IPS-18a (cell line): ENCODE measurements around the gene TMEM116.
A peak's percentile ranks its signal among the peaks of the same experiment; 100 is the strongest.
"Not testable (repeated sequence)": the region's sequence is repeated elsewhere in the genome, so short reads cannot be mapped to it uniquely, and the experiment has no call there.

Experiments
- H3K27ac ChIP-seq: one replicate; pipeline ENCODE4 v1.5.1; 2013; ENCODE audit warnings: low read length
- H3K27me3 ChIP-seq: one replicate; pipeline ENCODE4 v1.6.1; 2013; ENCODE audit warnings: mild to moderate bottlenecking, low read length; ENCODE audit not compliant: control insufficient read depth, insufficient read depth
- H3K36me3 ChIP-seq: one replicate; pipeline ENCODE4 v1.6.1; 2013; ENCODE audit warnings: low read depth, low read length; ENCODE audit not compliant: control insufficient read depth
- H3K4me1 ChIP-seq: one replicate; pipeline ENCODE4 v1.6.1; 2013; ENCODE audit warnings: low read depth, low read length; ENCODE audit not compliant: control insufficient read depth
- H3K4me3 ChIP-seq: one replicate; pipeline ENCODE4 v1.5.1; 2013; ENCODE audit warnings: low read length
- H3K9ac ChIP-seq: one replicate; pipeline ENCODE4 v1.6.1; 2013; ENCODE audit warnings: mild to moderate bottlenecking, low read length, moderate library complexity
- H3K9me3 ChIP-seq: one replicate; pipeline ENCODE4 v1.6.1; 2013; ENCODE audit warnings: low read depth, low read length; ENCODE audit not compliant: control insufficient read depth

The TMEM116 gene

GRCh38 chr12:112022241-112023016, 9.5 kb upstream of the TMEM116 start:
- Histone ChIP-seq H3K4me3 (no peak overlapping the region), H3K36me3 (peaks cover 56% of the 10 kb centered on the region), H3K9me3 (no peaks in the 10 kb centered on the region), H3K27ac (no peak overlapping the region), H3K9ac (no peak overlapping the region), H3K4me1 (no peaks in the 10 kb centered on the region), H3K27me3 (no peaks in the 10 kb centered on the region)

- H3K27me3 ChIP-seq: no peaks in the 10 kb centered on the region
- H3K4me3 ChIP-seq: no peak overlapping the region
- H3K9me3 ChIP-seq: no peaks in the 10 kb centered on the region
- H3K27ac ChIP-seq: no peak overlapping the region
- H3K36me3 ChIP-seq: peaks cover 69% of the 10 kb centered on the region
- no peaks in the 10 kb centered on the region for H3K4me1 ChIP-seq
- no peak overlapping the region for H3K9ac ChIP-seq
These were observed 8.0 kb upstream of the TMEM116 start for GRCh38 chr12:112020947-112021457.

GRCh38 chr12:112018571-112019237, 5.7 kb upstream of the TMEM116 start:
- H3K4me1 ChIP-seq: peaks cover 5% of the 10 kb centered on the region
- no peaks in the 10 kb centered on the region for H3K27me3 ChIP-seq
- no peaks in the 10 kb centered on the region for H3K9me3 ChIP-seq
- no peak overlapping the region for H3K27ac ChIP-seq
- peaks cover 72% of the 10 kb centered on the region for H3K36me3 ChIP-seq
- no peak overlapping the region for H3K9ac ChIP-seq
- no peak overlapping the region for H3K4me3 ChIP-seq

- no peak overlapping the region for H3K27ac ChIP-seq
- H3K27me3 ChIP-seq: no peaks in the 10 kb centered on the region
- H3K4me1 ChIP-seq: peaks cover 5% of the 10 kb centered on the region
- H3K36me3 ChIP-seq: peaks cover 56% of the 10 kb centered on the region
- H3K9ac ChIP-seq: no peak overlapping the region
- H3K4me3 ChIP-seq: no peak overlapping the region
- no peaks in the 10 kb centered on the region for H3K9me3 ChIP-seq
These were observed 4.1 kb upstream of the TMEM116 start for GRCh38 chr12:112017041-112017440.

- H3K9me3 ChIP-seq: no peaks in the 10 kb centered on the region
- H3K4me1 ChIP-seq: peaks cover 9% of the 10 kb centered on the region
- H3K9ac ChIP-seq: no peak overlapping the region
- peaks cover 47% of the 10 kb centered on the region for H3K36me3 ChIP-seq
- H3K4me3 ChIP-seq: no peak overlapping the region
- no peak overlapping the region for H3K27ac ChIP-seq
- no peaks in the 10 kb centered on the region for H3K27me3 ChIP-seq
These were observed 3.0 kb upstream of the TMEM116 start for GRCh38 chr12:112015938-112016337.

- peaks cover 9% of the 10 kb centered on the region for H3K4me1 ChIP-seq
- peaks cover 27% of the 10 kb centered on the region for H3K36me3 ChIP-seq
- H3K9me3 ChIP-seq: no peaks in the 10 kb centered on the region
- no peaks in the 10 kb centered on the region for H3K27me3 ChIP-seq
- peak overlapping the region; percentile 95 for H3K4me3 ChIP-seq
- H3K9ac ChIP-seq: peak overlapping the region; percentile 97
- H3K27ac ChIP-seq: peak overlapping the region; percentile 62
These were observed 837 bp upstream of the TMEM116 start for GRCh38 chr12:112013601-112014402.

GRCh38 chr12:112011685-112012084, 1.3 kb downstream of the TMEM116 start:
- H3K4me1 ChIP-seq: peaks cover 9% of the 10 kb centered on the region

GRCh38 chr12:112010415-112011344, 2.3 kb downstream of the TMEM116 start:
- H3K27me3 ChIP-seq: no peaks in the 10 kb centered on the region
- no peaks in the 10 kb centered on the region for H3K9me3 ChIP-seq
- H3K27ac ChIP-seq: no peak overlapping the region
- H3K36me3 ChIP-seq: peaks cover 3% of the 10 kb centered on the region
- peaks cover 16% of the 10 kb centered on the region for H3K4me1 ChIP-seq
- no peak overlapping the region for H3K9ac ChIP-seq
- no peak overlapping the region for H3K4me3 ChIP-seq

More at GRCh38 chr12:112011685-112012084, 1.3 kb downstream of the TMEM116 start:
- Histone ChIP-seq H3K27me3 (no peaks in the 10 kb centered on the region), H3K36me3 (peaks cover 13% of the 10 kb centered on the region), H3K9me3 (no peaks in the 10 kb centered on the region), H3K9ac (peak overlapping the region; percentile 87), H3K4me3 (peak overlapping the region; percentile 79), H3K27ac (no peak overlapping the region)

- H3K27me3 ChIP-seq: not testable (repeated sequence)
These were observed 3.4 kb downstream of the TMEM116 start for GRCh38 chr12:112009596-112009995.

GRCh38 chr12:112008918-112009317, 4.0 kb downstream of the TMEM116 start:
- Histone ChIP-seq H3K36me3 (no peaks in the 10 kb centered on the region), H3K9ac (no peak overlapping the region), H3K4me3 (no peak overlapping the region), H3K9me3 (no peaks in the 10 kb centered on the region), H3K27ac (no peak overlapping the region), H3K27me3 (no peaks in the 10 kb centered on the region), H3K4me1 (peaks cover 14% of the 10 kb centered on the region)

More at GRCh38 chr12:112009596-112009995, 3.4 kb downstream of the TMEM116 start:
- H3K9ac ChIP-seq, H3K4me3 ChIP-seq, H3K9me3 ChIP-seq, H3K27ac ChIP-seq, H3K36me3 ChIP-seq: not testable (repeated sequence)
- peaks cover 17% of the 10 kb centered on the region for H3K4me1 ChIP-seq
